Posterior cingulate gyrus (tissue), 11 donors: ENCODE measurements around the gene HDAC9.
"Not testable (repeated sequence)": the region's sequence is repeated elsewhere in the genome, so short reads cannot be mapped to it uniquely, and the experiment has no call there.

ENCODE experiments used
- DNase-seq, 10 donors: peaks; one replicate each; pipeline versions ENCODE4 v3.0.0 to v3.0.0-alpha.2; 2020 to 2021; ENCODE audit warnings: mixed read lengths in 3 of 10
- intact Hi-C: fragments of 100-400 bp; cut with DNase I; formaldehyde crosslinking; loops from one replicate; pipeline ENCODE4 v1.15.1; 2023

Gene HDAC9

DNA sequence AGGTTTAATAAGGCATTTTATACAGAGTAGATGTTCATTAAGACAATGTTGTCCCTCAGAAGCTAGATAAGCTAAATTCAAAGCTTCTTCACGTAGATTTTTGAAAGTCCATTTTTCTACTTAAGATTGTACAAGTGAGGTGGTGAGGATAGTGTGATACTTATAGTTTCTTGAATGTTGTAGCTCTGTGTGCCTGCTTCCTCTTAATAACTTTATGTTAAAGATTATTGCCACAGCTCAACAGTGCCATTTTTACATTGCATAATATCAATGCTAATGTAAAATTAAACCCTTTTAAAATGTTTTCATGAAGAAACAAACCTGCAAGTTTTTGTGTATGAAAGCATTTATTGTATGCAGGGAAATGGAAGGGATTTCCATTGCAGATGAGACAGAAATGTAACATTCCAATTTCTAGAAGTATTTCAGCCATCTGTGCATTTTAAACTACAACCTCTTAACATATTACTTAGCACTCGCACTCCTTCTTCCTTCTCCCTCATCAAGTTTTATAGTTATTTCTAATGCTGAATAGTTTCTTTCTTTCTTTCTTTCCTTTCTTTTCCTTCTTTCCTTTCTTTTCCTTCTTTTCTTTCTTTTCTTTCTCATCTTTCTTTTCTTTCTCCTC, 409.9 kb downstream of the HDAC9 start:
- intact Hi-C loops: no loop called here

DNA sequence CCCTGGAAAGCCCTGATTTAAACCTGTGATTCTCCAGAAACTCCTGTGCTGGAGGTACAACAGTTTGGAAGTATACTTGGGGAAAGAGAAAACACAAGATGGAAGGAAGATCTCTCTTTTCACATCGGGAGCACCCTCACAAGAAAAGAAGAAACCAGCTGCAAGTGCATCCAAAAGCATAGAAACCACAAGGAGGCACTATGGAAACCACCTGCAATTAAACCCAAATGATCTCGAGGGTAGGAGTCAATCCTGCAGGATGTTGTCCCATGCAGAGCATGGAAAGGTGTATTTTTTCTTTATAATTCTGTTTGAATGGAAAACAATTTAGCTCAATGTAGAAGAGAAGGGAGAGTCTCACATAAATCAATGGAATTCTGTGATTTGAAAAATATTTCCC, 411.4 kb downstream of the HDAC9 start:
- intact Hi-C loops: no loop called here
- DNase-seq: no peak

More for the DNA sequence above, 409.9 kb downstream of the HDAC9 start:
- no peak for DNase-seq

DNA sequence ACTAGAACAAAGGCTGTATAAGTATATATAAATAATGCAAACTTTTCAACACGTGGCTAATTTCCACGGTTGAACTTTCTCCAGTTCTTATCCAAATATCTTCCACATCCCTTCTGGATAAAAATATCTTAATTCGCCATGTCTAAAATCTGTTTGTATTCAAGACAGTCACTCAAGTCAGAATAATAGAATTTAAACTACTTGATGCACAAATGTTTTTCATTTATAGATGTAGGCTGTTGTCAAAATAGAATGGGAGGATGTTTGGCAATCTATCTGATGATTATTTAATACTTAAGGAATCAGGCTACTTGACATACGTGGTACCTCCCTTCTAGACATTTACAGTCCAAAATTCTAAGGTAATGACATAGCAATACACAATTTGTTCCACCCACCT, 417.6 kb downstream of the HDAC9 start:
- intact Hi-C loops: no loop called here

GRCh38 chr7:18916826-18917225, 421.3 kb downstream of the HDAC9 start:
- DNase-seq: no peak
- intact Hi-C loops: no loop called here

More for the DNA sequence above, 417.6 kb downstream of the HDAC9 start:
- DNase-seq: no peak

GRCh38 chr7:18927134-18927533, 431.6 kb downstream of the HDAC9 start:
- intact Hi-C loops: no loop called here
- DNase-seq: no peak

- DNase-seq: no peak
- intact Hi-C loops: no loop called here
These were observed 440.7 kb downstream of the HDAC9 start for GRCh38 chr7:18936265-18936664.

- intact Hi-C loops: no loop called here
- no peak for DNase-seq
These were observed 444.4 kb downstream of the HDAC9 start for GRCh38 chr7:18939771-18940592.

DNA sequence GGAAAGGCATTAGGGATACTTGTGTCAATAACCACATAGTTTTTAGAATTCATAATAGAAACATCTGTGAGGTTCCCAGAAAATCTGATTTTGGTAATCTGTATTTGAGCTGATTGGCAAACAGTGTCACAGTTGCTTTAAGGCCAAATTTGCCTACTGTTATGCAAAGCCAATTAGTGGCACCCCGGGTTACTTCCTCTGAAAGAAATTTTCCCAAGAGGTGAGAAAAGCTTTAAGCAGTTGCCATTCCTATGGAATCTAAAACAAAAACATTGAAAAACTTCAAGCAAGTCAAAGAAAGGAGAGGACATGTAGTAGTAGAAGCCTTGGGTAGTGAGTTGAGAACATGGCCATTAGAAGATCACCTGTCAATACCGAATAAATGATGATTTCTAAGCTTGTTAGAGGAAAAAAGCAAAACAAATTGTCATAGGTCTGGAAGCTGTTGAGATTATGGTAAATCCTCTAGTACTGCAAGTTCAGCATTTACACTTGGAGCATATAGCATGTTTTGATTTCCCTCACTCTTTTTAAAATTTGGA, 445.1 kb downstream of the HDAC9 start:
- DNase-seq: no peak
- intact Hi-C loops: no loop called here

DNA sequence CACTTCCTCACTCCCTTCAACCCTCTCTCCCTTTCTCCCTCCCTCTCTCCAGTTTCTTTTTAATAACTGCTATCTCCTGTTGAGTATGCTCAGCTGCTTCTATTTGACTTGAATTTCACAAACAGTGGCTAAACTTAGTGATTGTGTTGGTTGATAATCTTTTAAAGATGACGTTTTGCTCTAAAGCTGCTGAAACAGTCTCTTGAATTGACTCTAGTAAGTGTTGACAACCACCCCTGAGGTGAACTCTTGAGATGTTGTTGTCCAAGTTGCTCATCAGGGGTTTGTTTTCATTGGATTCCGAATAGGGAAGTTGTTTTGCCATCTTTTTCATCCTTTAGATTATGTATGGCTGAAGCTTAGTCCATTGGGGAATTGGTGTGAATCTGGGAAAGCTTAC, 445.7 kb downstream of the HDAC9 start:
- intact Hi-C loops: no loop called here
- DNase-seq: no peak

GRCh38 chr7:18948521-18948920, 453.0 kb downstream of the HDAC9 start:
- intact Hi-C loops: no loop called here
- DNase-seq: no peak

GRCh38 chr7:18952846-18953245, 457.3 kb downstream of the HDAC9 start:
- no peak for DNase-seq
- intact Hi-C loops: no loop called here

DNA sequence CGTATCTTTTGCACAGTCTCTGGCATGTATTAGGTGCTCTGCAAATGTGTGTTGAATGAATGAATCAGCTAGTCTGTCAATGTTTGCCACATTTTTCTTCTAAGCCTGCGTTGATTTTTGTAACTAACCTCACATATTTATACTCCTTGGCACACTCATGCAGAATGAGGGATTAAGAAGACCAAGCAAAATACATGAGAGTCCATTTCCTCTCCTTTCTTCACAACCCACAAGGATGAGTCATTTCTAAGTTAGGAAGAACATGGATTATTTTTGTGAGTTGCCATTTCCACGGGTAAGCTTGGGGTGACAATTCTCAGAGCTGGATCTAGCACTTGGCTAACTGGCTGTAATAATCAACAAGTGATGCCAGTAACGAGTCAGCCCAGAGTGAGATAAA, 463.1 kb downstream of the HDAC9 start:
- no peak for DNase-seq
- intact Hi-C loops: no loop called here

DNA sequence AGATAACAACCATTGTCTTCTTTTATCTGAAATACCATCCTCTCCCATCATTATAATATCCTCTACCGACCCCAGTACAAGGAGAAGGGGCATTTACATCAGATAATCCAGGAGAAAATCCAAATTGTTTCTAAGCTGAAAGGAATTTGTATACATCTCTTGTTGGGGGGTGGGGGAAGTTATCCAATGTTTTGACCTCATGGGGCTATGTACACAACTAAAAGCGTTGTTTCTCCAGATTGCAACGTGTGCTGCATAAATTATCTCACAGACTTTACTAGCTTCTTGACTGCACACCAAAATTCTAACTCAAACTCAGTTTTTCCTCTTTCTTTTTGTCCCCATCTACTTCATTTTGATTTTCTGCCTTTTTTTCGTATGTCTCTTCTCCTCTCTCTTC, 465.2 kb downstream of the HDAC9 start:
- intact Hi-C loops: no loop called here
- no peak for DNase-seq

DNA sequence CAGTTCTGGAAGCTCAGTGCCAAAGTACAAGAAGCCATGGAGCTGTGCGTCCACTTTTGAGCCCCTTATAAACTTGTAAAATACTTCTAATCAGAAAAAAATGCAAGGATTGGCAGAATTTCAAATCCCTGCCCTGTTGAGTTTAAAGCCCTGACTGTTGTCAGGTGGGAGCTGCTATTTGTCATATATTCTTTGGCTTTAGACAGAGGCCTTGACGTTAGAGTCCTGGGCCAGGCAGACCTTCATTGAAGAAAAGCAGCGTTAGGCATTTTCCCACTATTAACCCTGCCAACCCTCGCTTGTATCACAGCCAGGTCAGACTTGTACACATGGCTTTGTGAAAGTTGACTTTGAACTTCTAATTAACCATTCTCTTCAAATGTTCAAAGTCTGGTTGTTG, 466.5 kb downstream of the HDAC9 start:
- intact Hi-C loops: no loop called here
- DNase-seq: no peak

GRCh38 chr7:18965657-18966056, 470.1 kb downstream of the HDAC9 start:
- intact Hi-C loops: no loop called here
- no peak for DNase-seq

DNA sequence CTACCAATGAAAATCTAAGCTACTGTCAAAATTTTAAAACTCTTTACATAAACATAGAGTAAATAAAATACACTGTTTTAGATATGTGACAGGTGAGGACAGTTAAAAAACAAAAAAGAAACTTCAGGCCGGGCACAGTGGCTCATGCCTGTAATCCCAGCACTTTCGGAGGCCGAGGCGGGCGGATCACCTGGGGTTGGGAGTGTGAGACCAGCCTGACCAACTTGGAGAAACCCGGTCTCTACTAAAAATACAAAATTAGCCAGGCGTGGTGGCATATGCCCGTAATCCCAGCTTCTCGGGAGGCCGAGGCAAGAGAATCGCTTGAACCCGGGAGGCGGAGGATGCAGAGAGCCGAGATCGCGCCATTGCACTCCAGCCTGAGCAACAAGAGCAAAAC, 472.2 kb downstream of the HDAC9 start:
- peak in 2 of 10 donors; percentile 54 to 80 for DNase-seq
- intact Hi-C loops: not testable (repeated sequence)

GRCh38 chr7:18971839-18972238, 476.3 kb downstream of the HDAC9 start:
- no peak for DNase-seq
- intact Hi-C loops: no loop called here

GRCh38 chr7:18974803-18975202, 479.3 kb downstream of the HDAC9 start:
- DNase-seq: no peak

DNA sequence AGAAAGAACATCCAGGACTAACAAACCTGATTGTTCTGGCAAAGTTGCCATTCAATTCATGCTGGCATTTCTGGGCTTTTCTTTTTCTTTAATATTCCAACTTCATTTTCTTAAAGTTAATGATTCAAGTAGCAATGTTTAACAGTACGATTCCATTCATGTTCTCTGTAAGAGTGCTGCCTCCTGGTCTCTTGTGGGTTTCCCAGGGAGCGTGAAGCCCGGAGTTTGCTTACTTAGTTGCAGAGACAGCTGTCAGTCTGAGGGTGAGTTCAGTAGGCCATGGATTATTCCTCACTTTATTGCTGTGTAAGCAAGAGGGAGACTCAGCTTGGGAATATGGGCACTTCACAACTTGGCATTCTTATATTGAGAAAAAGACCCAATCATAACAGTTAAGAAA, 479.7 kb downstream of the HDAC9 start:
- DNase-seq: no peak
- intact Hi-C loops: no loop called here

More at GRCh38 chr7:18974803-18975202, 479.3 kb downstream of the HDAC9 start:
- intact Hi-C loops: no loop called here

- intact Hi-C loops: no loop called here
- peak in 1 of 10 donors; percentile 51 for DNase-seq
These were observed 480.2 kb downstream of the HDAC9 start for GRCh38 chr7:18975689-18976280.

DNA sequence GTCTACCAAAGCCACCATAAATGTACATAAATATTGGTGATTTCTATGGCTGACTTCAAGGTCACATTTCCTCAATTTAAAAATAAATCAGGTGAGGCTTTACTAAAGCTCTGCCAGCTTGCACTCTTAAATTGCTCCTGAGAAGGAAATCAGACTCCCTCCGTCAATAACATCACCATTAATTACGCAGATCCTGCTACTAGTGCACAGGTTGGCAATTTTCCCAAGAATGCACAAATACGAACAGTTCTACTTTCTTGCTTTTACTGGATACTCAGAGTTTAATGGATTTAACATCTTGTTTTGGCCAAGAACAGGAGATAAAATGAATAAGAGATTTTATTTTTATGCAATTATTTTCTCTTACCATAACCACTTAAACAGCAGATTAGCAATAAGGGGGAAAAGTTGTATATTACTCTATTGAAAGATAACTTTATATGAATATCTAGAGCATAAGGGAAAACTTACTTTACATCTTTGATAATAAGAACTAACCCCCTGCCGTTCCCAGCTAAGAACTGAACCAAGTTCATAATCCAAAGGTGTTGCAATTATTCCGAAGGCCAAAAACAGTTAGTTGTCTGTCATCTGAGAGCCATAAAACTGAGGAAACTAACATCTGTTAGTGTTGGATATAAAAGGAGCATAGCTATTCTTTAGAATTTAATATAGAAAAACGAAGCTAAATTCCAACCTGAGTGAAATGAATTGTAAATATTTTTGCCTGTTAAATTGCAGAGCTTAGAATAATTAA, 481.3 kb downstream of the HDAC9 start:
- intact Hi-C loops: no loop called here
- DNase-seq: no peak
